Measurements from ENCODE around the gene TBC1D24. TPM values are rescaled to one million over a fixed set of nuclear protein-coding genes. Genes with fewer than 3 reads are reported as not detected.

TBC1D24 gene
- total RNA-seq, 4 donors from 2014 or later, result 8.7 to 14.8 (median 9.9) TPM

DNA sequence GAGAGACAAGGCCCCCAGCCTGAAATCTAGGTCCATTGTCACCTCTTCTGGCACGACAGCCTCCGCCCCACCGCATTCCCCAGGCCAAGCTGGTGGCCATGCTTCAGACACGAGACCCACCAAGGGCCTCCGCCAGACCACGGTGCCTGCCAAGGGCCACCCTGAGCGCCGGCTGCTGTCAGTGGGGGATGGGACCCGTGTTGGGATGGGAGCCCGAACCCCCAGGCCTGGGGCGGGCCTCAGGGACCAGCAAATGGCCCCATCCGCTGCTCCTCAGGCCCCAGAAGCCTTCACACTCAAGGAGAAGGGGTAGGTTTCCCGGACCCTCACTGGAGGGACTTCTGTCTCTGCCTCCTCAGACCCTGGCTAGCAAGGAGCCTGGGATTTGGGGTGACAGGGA is 14.0 kb upstream of the TBC1D24 start:
- TF ChIP-seq, protein P1, sequence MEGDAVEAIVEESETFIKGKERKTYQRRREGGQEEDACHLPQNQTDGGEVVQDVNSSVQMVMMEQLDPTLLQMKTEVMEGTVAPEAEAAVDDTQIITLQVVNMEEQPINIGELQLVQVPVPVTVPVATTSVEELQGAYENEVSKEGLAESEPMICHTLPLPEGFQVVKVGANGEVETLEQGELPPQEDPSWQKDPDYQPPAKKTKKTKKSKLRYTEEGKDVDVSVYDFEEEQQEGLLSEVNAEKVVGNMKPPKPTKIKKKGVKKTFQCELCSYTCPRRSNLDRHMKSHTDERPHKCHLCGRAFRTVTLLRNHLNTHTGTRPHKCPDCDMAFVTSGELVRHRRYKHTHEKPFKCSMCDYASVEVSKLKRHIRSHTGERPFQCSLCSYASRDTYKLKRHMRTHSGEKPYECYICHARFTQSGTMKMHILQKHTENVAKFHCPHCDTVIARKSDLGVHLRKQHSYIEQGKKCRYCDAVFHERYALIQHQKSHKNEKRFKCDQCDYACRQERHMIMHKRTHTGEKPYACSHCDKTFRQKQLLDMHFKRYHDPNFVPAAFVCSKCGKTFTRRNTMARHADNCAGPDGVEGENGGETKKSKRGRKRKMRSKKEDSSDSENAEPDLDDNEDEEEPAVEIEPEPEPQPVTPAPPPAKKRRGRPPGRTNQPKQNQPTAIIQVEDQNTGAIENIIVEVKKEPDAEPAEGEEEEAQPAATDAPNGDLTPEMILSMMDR (IDR thresholded peaks at IDR 0.05 in 4 of 5, conservative IDR thresholded peaks at IDR 0.05 in 1 of 5), result no peak
- TF ChIP-seq POLR2A (IDR thresholded peaks at IDR 0.05), result no peak
- intact Hi-C loops (cut with DNase I; ENCODE audit: low total_unique reads), result loop anchor here (2.0 to 5.0 kb wide), 2 partner anchors 32 to 36 kb away; partner anchors contain the start of gene CCNF

DNA sequence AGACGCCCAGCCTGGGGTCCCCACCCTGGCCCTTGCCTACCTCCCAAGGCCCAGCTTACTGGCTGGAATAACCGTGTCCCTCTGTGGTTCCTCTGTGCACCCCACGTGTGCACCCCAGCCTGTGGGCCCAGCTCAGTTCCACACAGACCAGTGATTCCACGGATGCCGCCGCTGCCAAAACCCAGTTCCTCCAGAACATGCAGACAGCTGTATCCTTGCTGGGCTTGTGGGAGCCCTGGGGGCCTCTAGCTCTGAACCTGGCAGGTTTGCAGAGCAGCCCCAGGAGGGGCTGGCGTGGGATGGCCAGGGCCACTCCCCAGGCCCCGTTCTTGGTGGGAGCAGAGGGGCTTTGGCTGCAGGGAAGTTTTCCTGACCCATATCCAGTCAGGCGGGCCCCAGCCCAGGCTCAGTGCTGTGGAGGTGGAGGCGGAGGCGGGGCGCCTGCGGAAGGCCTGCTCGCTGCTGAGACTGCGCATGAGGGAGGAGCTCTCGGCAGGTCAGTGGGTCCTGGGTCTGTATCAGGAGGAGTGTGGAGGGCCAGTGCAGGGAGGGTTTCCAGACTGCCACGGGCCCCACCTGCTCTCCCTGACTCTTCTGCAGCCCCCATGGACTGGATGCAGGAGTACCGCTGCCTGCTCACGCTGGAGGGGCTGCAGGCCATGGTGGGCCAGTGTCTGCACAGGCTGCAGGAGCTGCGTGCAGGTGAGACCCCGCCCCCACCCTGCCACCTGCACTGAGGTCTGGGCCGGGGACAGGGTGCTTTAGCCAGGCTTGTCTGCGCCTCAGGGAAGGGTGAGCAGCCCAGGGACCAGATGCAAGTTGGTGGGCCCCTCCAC is 12.7 kb upstream of the TBC1D24 start:
- ATAC-seq (no peak), DNase-seq (no peak)
- TF ChIP-seq, protein P1 (IDR thresholded peaks at IDR 0.05 in 4 of 5, conservative IDR thresholded peaks at IDR 0.05 in 1 of 5), result no peak
- no peaks in the 10 kb centered on the region for H3K36me3 ChIP-seq
- no peak overlapping the region for H3K4me3 ChIP-seq
- H3K9me3 ChIP-seq, result no peaks in the 10 kb centered on the region
- in situ Hi-C loops (cut with MboI; ENCODE audit: low sequenced_read_pairs in 4 of 4), result no loop called here
- no peaks in the 10 kb centered on the region for H3K27me3 ChIP-seq
- intact Hi-C loops (cut with DNase I; ENCODE audit: low total_unique reads), result loop anchor here (5.0 kb wide), 1 partner anchor 35 kb away; no protein-coding TSS in a partner anchor
- H3K27ac ChIP-seq, result no peak overlapping the region
- peaks cover 4 to 13% of the 10 kb centered on the region in 2 donors for H3K4me1 ChIP-seq

More for the DNA sequence above, 14.0 kb upstream of the TBC1D24 start:
- H3K36me3 ChIP-seq, result no peaks in the 10 kb centered on the region
- no peak overlapping the region for H3K27ac ChIP-seq
- H3K9me3 ChIP-seq, result no peaks in the 10 kb centered on the region
- ATAC-seq (no peak), DNase-seq (no peak)
- peaks cover 4 to 13% of the 10 kb centered on the region in 2 donors for H3K4me1 ChIP-seq
- H3K4me3 ChIP-seq, result no peak overlapping the region
- H3K27me3 ChIP-seq, result no peaks in the 10 kb centered on the region
- in situ Hi-C loops (cut with MboI; ENCODE audit: low sequenced_read_pairs in 4 of 4), result no loop called here

DNA sequence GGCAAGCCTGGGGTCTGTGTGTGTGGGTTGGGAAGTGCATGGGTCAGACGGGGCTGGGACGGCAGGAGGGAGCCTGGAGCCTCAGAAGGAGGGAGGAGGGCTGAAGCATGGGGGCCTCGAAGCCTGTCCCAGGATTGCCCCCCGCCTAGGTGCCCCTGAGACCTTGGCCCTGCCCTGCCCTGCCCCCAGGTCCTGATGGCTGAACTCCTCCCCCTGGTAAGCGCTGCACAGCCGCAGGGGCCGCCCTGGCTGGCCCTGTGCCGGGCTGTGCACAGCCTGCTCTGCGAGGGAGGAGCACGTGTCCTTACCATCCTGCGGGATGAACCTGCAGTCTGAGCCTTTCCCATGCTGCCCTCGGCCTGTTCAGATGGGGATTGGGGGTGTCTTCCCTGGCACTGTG is 10.6 kb upstream of the TBC1D24 start:
- Histone ChIP-seq H3K4me3 (no peak overlapping the region), H3K9me3 (no peaks in the 10 kb centered on the region), H3K36me3 (no peaks in the 10 kb centered on the region), H3K27me3 (peaks cover 0 to 9% (median 2%) of the 10 kb centered on the region in 3 donors), H3K27ac (no peak overlapping the region), H3K4me1 (peaks cover 16 to 21% of the 10 kb centered on the region in 2 donors)
- ATAC-seq (no peak), DNase-seq (no peak)
- TF ChIP-seq, protein P1 (IDR thresholded peaks at IDR 0.05 in 4 of 5, conservative IDR thresholded peaks at IDR 0.05 in 1 of 5), result no peak
- TF ChIP-seq POLR2A (IDR thresholded peaks at IDR 0.05), result no peak
- in situ Hi-C loops (cut with MboI; ENCODE audit: low sequenced_read_pairs in 4 of 4), result no loop called here
- intact Hi-C loops (cut with DNase I; ENCODE audit: low total_unique reads), result loop anchor here (5.0 kb wide), 1 partner anchor 33 kb away; no protein-coding TSS in a partner anchor

DNA sequence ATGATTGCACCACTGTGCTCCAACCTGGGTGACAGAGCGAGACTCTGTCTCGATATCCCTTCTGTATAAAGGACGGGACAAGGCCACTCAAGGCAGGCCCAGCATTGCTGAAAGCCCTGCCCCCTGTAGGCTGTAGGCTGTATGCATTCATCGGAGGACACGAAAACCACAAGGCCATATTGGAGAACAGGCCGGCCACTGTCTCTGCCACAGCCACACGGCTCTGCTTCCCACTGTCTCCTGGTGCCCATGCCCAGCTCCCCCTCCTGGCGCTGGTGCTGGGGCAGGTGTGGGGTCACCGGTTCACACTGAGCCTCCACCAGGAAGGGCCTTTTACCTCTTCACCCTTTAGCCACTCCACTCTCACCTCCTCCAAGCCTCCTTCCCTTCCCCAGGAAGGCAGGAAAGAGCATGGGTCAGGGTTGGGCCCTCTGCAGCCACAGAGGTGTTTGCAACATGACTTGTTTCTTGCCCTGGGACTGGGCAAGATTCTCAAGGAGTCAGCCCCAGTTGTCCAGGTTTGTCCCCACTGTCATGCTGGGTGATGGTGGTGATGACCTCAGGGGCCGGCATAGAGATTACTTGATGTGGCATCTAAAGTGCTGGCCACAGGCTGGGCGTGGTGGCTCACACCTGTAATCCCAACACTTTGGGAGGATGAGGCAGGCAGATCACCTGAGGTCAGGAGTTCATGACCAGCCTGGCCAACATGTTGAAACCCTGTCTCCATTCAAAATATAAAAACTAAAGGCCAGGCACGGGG is 9.1 kb upstream of the TBC1D24 start:
- Histone ChIP-seq H3K27ac (no peak overlapping the region), H3K4me1 (peaks cover 14 to 25% of the 10 kb centered on the region in 2 donors), H3K4me3 (no peak overlapping the region), H3K27me3 (peaks cover 13 to 24% (median 17%) of the 10 kb centered on the region in 3 donors), H3K9me3 (no peaks in the 10 kb centered on the region), H3K36me3 (no peaks in the 10 kb centered on the region)
- in situ Hi-C loops (cut with MboI; ENCODE audit: low sequenced_read_pairs in 4 of 4) (no loop called here), intact Hi-C loops (cut with DNase I; ENCODE audit: low total_unique reads) (no loop called here)
- TF ChIP-seq, protein P1 (IDR thresholded peaks at IDR 0.05 in 4 of 5, conservative IDR thresholded peaks at IDR 0.05 in 1 of 5), result no peak
- no peak for TF ChIP-seq POLR2A (IDR thresholded peaks at IDR 0.05)
- no peak for ATAC-seq
- no peak for DNase-seq
